H9 (cell line): ENCODE results near the gene RNASEL. TPM values are rescaled to one million over a fixed set of nuclear protein-coding genes. Genes with fewer than 3 reads are reported as not detected.

Experiments
- DNase-seq: peaks from one replicate; pipeline ENCODE4 v3.0.0-alpha.2; 2017
- H2AFZ ChIP-seq: one replicate; pipeline ENCODE4 v1.6.1; 2013; ENCODE audit warnings: mild to moderate bottlenecking, low read length, control low read depth, moderate library complexity
- H2AK5ac ChIP-seq: 2 replicates; pipeline ENCODE4 v1.6.1; 2013; ENCODE audit warnings: low read length, control low read depth, mixed read lengths; ENCODE audit not compliant: insufficient read length
- H2BK120ac ChIP-seq: one replicate; pipeline ENCODE4 v1.6.1; 2013; ENCODE audit warnings: low read depth, mild to moderate bottlenecking, low read length, control low read depth, inconsistent platforms; ENCODE audit not compliant: poor library complexity, severe bottlenecking
- H2BK12ac ChIP-seq: 2 replicates; pipeline ENCODE4 v1.6.1; 2013; ENCODE audit warnings: low read length, control low read depth, mixed read lengths, low read depth; ENCODE audit not compliant: insufficient read length
- H2BK15ac ChIP-seq: 2 replicates; pipeline ENCODE4 v1.6.1; 2013; ENCODE audit warnings: low read depth, low read length, control low read depth
- H2BK20ac ChIP-seq: one replicate; pipeline ENCODE4 v1.6.1; 2013; ENCODE audit warnings: low read depth, mild to moderate bottlenecking, low read length, control low read depth, inconsistent platforms; ENCODE audit not compliant: poor library complexity, severe bottlenecking
- H2BK5ac ChIP-seq: 2 replicates; pipeline ENCODE4 v1.6.1; 2013; ENCODE audit warnings: low read length, control low read depth, mixed read lengths; ENCODE audit not compliant: insufficient read length
- H3K14ac ChIP-seq: 2 replicates; pipeline ENCODE4 v1.6.1; 2013; ENCODE audit warnings: low read length, control low read depth; ENCODE audit not compliant: insufficient read depth
- H3K18ac ChIP-seq: 2 replicates; pipeline ENCODE4 v1.6.1; 2013; ENCODE audit warnings: low read depth, mild to moderate bottlenecking, mixed read lengths, low read length, control low read depth; ENCODE audit not compliant: insufficient read length
- H3K23ac ChIP-seq: 2 replicates; pipeline ENCODE4 v1.6.1; 2013; ENCODE audit warnings: low read length, control low read depth, mixed read lengths, low read depth; ENCODE audit not compliant: insufficient read length
- H3K23me2 ChIP-seq: 2 replicates; pipeline ENCODE4 v1.6.1; 2013; ENCODE audit warnings: low read depth, mild to moderate bottlenecking, mixed read lengths, low read length, control low read depth; ENCODE audit not compliant: insufficient read length, poor library complexity, severe bottlenecking
- H3K27ac ChIP-seq: 2 replicates; pipeline ENCODE4 v1.5.1; 2013; ENCODE audit warnings: low read length, control low read depth, mixed read lengths, low read depth; ENCODE audit not compliant: insufficient read length
- H3K27me3 ChIP-seq: 2 replicates; pipeline ENCODE4 v1.6.1; 2013; ENCODE audit warnings: low read length, control low read depth, inconsistent platforms; ENCODE audit not compliant: insufficient read depth
- H3K4ac ChIP-seq: 2 replicates; pipeline ENCODE4 v1.6.1; 2013; ENCODE audit warnings: low read depth, mild to moderate bottlenecking, control low read depth, inconsistent platforms, low read length, moderate library complexity
- H3K4me1 ChIP-seq: 2 replicates; pipeline ENCODE4 v1.6.1; 2013; ENCODE audit warnings: low read length, control low read depth, inconsistent platforms; ENCODE audit not compliant: insufficient read depth
- H3K4me2 ChIP-seq: 2 replicates; pipeline ENCODE4 v1.6.1; 2013; ENCODE audit warnings: low read length, control low read depth, mixed read lengths; ENCODE audit not compliant: insufficient read length, insufficient read depth
- H3K56ac ChIP-seq: 2 replicates; pipeline ENCODE4 v1.6.1; 2013; ENCODE audit warnings: low read depth, mild to moderate bottlenecking, mixed read lengths, low read length, control low read depth; ENCODE audit not compliant: insufficient read length
- H3K79me1 ChIP-seq: 2 replicates; pipeline ENCODE4 v1.6.1; 2013; ENCODE audit warnings: low read depth, mild to moderate bottlenecking, moderate library complexity, low read length, control low read depth, inconsistent platforms; ENCODE audit not compliant: insufficient read depth, poor library complexity, severe bottlenecking
- H3K79me2 ChIP-seq: 2 replicates; pipeline ENCODE4 v1.6.1; 2013; ENCODE audit warnings: low read length, control low read depth, inconsistent platforms; ENCODE audit not compliant: insufficient read depth
- H3K9ac ChIP-seq: 2 replicates; pipeline ENCODE4 v1.6.1; 2013; ENCODE audit warnings: low read length, control low read depth, mixed read lengths; ENCODE audit not compliant: insufficient read length; ENCODE audit errors: extremely low read depth
- H3K9me3 ChIP-seq: one replicate; pipeline ENCODE4 v1.6.1; 2013; ENCODE audit warnings: low read depth, low read length, inconsistent platforms; ENCODE audit not compliant: control insufficient read depth
- H3T11ph ChIP-seq: one replicate; pipeline ENCODE4 v1.6.1; 2013; ENCODE audit warnings: mild to moderate bottlenecking, low read length, control low read depth, inconsistent platforms
- H4K20me1 ChIP-seq: one replicate; pipeline ENCODE4 v1.6.1; 2013; ENCODE audit not compliant: control insufficient read depth, insufficient read length, insufficient read depth
- H4K5ac ChIP-seq: 2 replicates; pipeline ENCODE4 v1.6.1; 2013; ENCODE audit warnings: low read depth, mild to moderate bottlenecking, mixed read lengths, low read length, control low read depth; ENCODE audit not compliant: insufficient read length
- H4K8ac ChIP-seq: replicated peaks from 2 replicates; pipeline ENCODE4 v1.6.1; 2013; ENCODE audit warnings: low read length, control low read depth, mixed read lengths, low read depth; ENCODE audit not compliant: insufficient read length
- H4K91ac ChIP-seq: 2 replicates; pipeline ENCODE4 v1.6.1; 2013; ENCODE audit warnings: low read depth, mild to moderate bottlenecking, moderate library complexity, mixed read lengths, low read length, control low read depth; ENCODE audit not compliant: insufficient read length
- H3K27ac Mint-ChIP-seq, 3 experiments: 2 replicates in 2 of 3; 3 replicates in 1 of 3; pipeline ENCODE4 v1.8.0; 2020 to 2021; ENCODE audit warnings: mixed read lengths in 3 of 3, mild to moderate bottlenecking in 1 of 3, moderate library complexity in 1 of 3
- H3K27me3 Mint-ChIP-seq: 2 replicates; pipeline ENCODE4 v1.8.0; 2021; ENCODE audit warnings: low read depth, mild to moderate bottlenecking, moderate library complexity, mixed read lengths
- H3K36me3 Mint-ChIP-seq, 3 experiments: 2 replicates in 2 of 3; 3 replicates in 1 of 3; pipeline ENCODE4 v1.8.0; 2020 to 2021; ENCODE audit warnings: low read depth in 3 of 3, mixed read lengths in 3 of 3; ENCODE audit not compliant: insufficient read depth in 1 of 3
- H3K4me1 Mint-ChIP-seq, 2 experiments: 2 replicates each; pipeline ENCODE4 v1.8.0; 2020; ENCODE audit warnings: mixed read lengths in 2 of 2
- H3K4me3 Mint-ChIP-seq, 2 experiments: 2 replicates in 1 of 2; 3 replicates in 1 of 2; pipeline ENCODE4 v1.8.0; 2020 to 2021; ENCODE audit warnings: mild to moderate bottlenecking in 2 of 2, mixed read lengths in 2 of 2, moderate library complexity in 1 of 2
- H3K9me3 Mint-ChIP-seq, 2 experiments: 2 replicates in 1 of 2; 3 replicates in 1 of 2; pipeline ENCODE4 v1.8.0; 2020; ENCODE audit warnings: mild to moderate bottlenecking in 2 of 2, mixed read lengths in 2 of 2, moderate library complexity in 1 of 2
- CTCF ChIP-seq: fragments of 200-600 bp; sonication (generic); conservative IDR thresholded peaks from 3 replicates; pipeline ENCODE4 v1.8.0; 2021; ENCODE audit warnings: antibody characterized with exemption, mild to moderate bottlenecking
- WGBS: extraction: QIAGEN DNeasy Blood & Tissue Kit; methylation state at CpG from one replicate; pipeline ENCODE4 v1.1.7; 2013; ENCODE audit warnings: missing lambda C conversion rate, low lambda C conversion rate, mixed read lengths; ENCODE audit not compliant: insufficient read length; ENCODE audit errors: extremely low coverage; 5-methylcytosine and 5-hydroxymethylcytosine counted together
- total RNA-seq: library from RNA; stranded (reverse); gene quantifications from 2 replicates; pipeline ENCODE4 v1.2.1, GENCODE V29; 2021

RNASEL gene
- total RNA-seq, 1 experiment from 2014 or later = 0.63 TPM

DNA sequence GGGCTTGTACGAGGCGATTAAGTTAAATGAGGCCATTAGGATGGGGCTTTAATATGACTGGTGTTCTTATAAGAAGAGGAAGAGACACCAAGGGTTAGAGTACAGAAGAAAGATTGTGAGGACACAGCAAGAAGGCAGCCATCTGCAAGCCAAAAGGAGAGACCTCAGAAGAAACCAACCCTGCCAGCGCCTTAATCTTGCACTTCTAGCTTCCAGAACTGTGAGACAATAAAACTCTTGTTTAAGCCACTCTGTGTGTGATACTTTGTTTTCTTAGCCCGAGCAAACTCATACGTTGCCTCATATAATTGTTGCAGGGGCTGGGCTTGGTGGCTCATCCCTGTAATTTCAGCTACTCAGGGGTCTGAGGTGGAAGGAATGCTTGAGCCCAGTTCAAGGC is 48.7 kb upstream of the RNASEL start:
- no peaks in the 10 kb centered on the region for H3K23me2 ChIP-seq
- no peak overlapping the region for H2BK5ac ChIP-seq
- H2AFZ ChIP-seq = no peak overlapping the region
- Mint-ChIP-seq H3K27me3 (no peaks in the 10 kb centered on the region; the same call in none of the 2 replicates), H3K36me3 (no peaks in the 10 kb centered on the region), H3K4me1 (peaks cover 12 to 23% of the 10 kb centered on the region in 2 experiments), H3K27ac (no peak overlapping the region; a peak in 1 of 7 replicates), H3K9me3 (no peaks in the 10 kb centered on the region), H3K4me3 (no peak overlapping the region)
- H4K8ac ChIP-seq = no peak overlapping the region
- no peak overlapping the region for H3K9ac ChIP-seq
- DNase-seq = no peak
- no peaks in the 10 kb centered on the region for H3K79me1 ChIP-seq
- H3T11ph ChIP-seq = no peak overlapping the region
- no peak overlapping the region for H2BK120ac ChIP-seq
- no peak overlapping the region for H2BK12ac ChIP-seq
- no peak overlapping the region for H2BK15ac ChIP-seq
- no peaks in the 10 kb centered on the region for H4K20me1 ChIP-seq
- no peaks in the 10 kb centered on the region for H3K9me3 ChIP-seq
- H3K18ac ChIP-seq = no peak overlapping the region
- H4K91ac ChIP-seq = no peak overlapping the region
- H3K27ac ChIP-seq = no peak overlapping the region
- H3K79me2 ChIP-seq = no peaks in the 10 kb centered on the region
- H3K4ac ChIP-seq = no peak overlapping the region
- no peak for TF ChIP-seq CTCF
- H3K4me2 ChIP-seq = no peak overlapping the region
- H3K14ac ChIP-seq = no peak overlapping the region
- no peaks in the 10 kb centered on the region for H3K27me3 ChIP-seq
- H3K4me1 ChIP-seq = no peaks in the 10 kb centered on the region
- no peak overlapping the region for H3K56ac ChIP-seq
- WGBS = no CpG with 5 or more reads among the region's 5 CpGs
- H2AK5ac ChIP-seq = no peak overlapping the region
- no peak overlapping the region for H2BK20ac ChIP-seq
- no peak overlapping the region for H3K23ac ChIP-seq
- H4K5ac ChIP-seq = no peak overlapping the region
